Measurements from ENCODE around the gene RPS10. TPM values are rescaled to one million over a fixed set of nuclear protein-coding genes. Genes with fewer than 3 reads are reported as not detected.

Gene RPS10
- total RNA-seq, 1 donor from 2014 or later = 1,026 TPM

DNA sequence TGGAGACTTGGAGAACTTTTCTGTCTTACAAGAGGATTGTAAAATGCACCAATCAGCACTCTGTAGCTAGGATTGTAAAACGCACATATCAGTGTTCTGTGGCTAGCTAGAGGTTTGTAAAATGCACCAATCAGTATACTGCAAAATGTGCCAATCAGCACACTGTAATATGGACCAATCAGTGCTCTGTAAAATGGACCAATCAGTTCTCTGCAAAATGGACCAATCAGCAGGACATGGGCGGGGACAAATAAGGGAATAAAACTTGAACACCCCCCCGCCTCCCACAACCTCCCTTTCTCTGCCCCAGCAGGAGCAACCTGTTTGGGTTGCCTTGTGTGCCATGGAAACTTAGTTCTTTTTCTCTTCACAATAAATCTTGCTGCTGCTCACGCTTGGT lies 12.8 kb upstream of the RPS10 start:
- H3K9me3 Mint-ChIP-seq (ENCODE audit: unreplicated experiment) = peaks cover 6% of the 10 kb centered on the region
- H3K4me3 Mint-ChIP-seq (ENCODE audit: unreplicated experiment) = no peak overlapping the region
- no peaks in the 10 kb centered on the region for H3K4me1 Mint-ChIP-seq (ENCODE audit: unreplicated experiment)
- H3K27ac Mint-ChIP-seq (ENCODE audit: unreplicated experiment) = no peak overlapping the region
- H3K27me3 Mint-ChIP-seq (ENCODE audit: unreplicated experiment) = no peaks in the 10 kb centered on the region
- TF ChIP-seq CTCF (IDR thresholded peaks at IDR 0.05) = no peak
- peaks cover 3% of the 10 kb centered on the region for H3K36me3 Mint-ChIP-seq (ENCODE audit: unreplicated experiment)
- no peak for DNase-seq (ENCODE audit: extremely low spot score, unreplicated experiment)

DNA sequence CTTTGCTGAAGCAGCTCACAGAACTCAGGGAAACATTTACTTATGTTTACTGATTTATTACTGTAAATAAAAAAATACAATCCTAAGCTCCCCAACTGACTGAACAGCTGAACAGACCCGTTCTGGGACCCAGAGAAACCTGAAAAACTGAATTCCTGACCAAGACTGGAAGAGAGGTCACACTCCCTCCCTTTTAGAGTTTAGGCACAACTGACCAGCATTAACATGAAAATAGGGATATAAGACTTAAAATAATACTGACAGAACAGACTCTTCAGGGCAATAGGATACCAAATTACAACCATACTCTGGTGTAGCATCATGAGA lies 11.7 kb upstream of the RPS10 start:
- H3K4me1 Mint-ChIP-seq (ENCODE audit: unreplicated experiment) = no peaks in the 10 kb centered on the region
- peaks cover 3% of the 10 kb centered on the region for H3K36me3 Mint-ChIP-seq (ENCODE audit: unreplicated experiment)
- H3K9me3 Mint-ChIP-seq (ENCODE audit: unreplicated experiment) = peaks cover 6% of the 10 kb centered on the region
- H3K27me3 Mint-ChIP-seq (ENCODE audit: unreplicated experiment) = peaks cover 6% of the 10 kb centered on the region
- TF ChIP-seq CTCF (IDR thresholded peaks at IDR 0.05) = no peak
- no peak for DNase-seq (ENCODE audit: extremely low spot score, unreplicated experiment)
- H3K4me3 Mint-ChIP-seq (ENCODE audit: unreplicated experiment) = no peak overlapping the region
- no peak overlapping the region for H3K27ac Mint-ChIP-seq (ENCODE audit: unreplicated experiment)

DNA sequence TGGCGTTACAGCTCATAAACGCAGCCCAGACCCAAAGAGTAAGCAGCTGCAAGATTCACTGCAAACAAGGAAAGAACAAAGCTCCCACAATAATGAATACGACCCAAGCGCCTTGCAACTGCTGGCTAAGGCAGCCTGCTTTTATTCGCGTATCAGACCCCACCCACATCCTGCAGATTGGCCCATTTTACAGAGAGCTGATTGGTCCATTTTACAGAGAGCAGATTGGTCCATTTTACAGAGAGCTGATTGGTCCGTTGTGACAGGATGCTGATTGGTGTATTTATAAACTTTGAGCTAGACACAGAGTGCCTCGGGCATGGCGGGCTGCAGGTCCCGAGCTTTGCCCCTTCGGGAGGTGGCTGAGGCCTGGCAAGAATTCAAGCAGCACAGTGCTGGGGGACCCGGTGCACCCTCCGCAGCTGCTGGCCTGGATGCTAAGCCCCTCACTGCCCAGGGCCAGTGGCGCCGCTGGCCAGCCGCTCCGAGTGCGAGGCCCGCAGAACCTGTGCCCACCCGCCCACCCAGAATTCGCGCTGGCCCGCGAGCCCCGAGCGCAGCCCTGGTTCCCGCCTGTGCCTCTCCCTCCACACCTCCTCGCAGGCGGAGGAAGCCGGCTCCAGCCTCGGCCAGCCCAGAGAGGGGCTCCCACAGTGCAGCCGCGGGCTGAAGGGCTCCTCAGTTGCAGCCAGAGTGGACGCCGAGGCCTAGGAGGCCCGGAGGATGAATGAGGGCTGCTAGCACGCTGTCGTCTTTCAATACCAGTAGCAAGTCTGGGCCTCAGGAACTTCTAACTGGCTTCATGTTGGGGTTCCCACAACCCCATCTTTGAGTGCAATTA lies 11.2 kb upstream of the RPS10 start:
- no peaks in the 10 kb centered on the region for H3K4me1 Mint-ChIP-seq (ENCODE audit: unreplicated experiment)
- TF ChIP-seq CTCF (IDR thresholded peaks at IDR 0.05) = no peak
- H3K36me3 Mint-ChIP-seq (ENCODE audit: unreplicated experiment) = peaks cover 3% of the 10 kb centered on the region
- no peak for DNase-seq (ENCODE audit: extremely low spot score, unreplicated experiment)
- H3K9me3 Mint-ChIP-seq (ENCODE audit: unreplicated experiment) = peaks cover 6% of the 10 kb centered on the region
- peaks cover 6% of the 10 kb centered on the region for H3K27me3 Mint-ChIP-seq (ENCODE audit: unreplicated experiment)
- H3K27ac Mint-ChIP-seq (ENCODE audit: unreplicated experiment) = no peak overlapping the region
- H3K4me3 Mint-ChIP-seq (ENCODE audit: unreplicated experiment) = no peak overlapping the region

DNA sequence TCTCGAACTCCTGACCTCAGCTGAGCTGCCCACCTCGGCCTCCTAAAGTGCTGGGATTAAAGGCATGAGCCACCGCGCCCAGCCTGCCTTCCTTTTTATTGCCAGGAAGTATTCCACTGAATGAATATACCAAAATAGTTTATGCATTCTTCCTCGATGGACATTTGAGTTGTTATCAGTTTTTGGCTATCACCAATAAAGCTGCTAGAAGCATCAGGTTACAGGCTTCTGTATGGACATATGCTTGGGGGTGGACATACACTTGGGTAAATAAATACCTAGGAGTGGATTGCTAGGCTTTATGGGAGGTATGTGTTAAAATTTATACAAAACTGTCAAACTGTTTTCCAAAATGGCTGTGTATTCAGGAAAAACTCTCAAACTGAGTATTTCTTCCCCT lies 10.0 kb upstream of the RPS10 start:
- H3K27me3 Mint-ChIP-seq (ENCODE audit: unreplicated experiment) = peaks cover 6% of the 10 kb centered on the region
- H3K4me1 Mint-ChIP-seq (ENCODE audit: unreplicated experiment) = no peaks in the 10 kb centered on the region
- DNase-seq (ENCODE audit: extremely low spot score, unreplicated experiment) = no peak
- no peak overlapping the region for H3K4me3 Mint-ChIP-seq (ENCODE audit: unreplicated experiment)
- no peak overlapping the region for H3K27ac Mint-ChIP-seq (ENCODE audit: unreplicated experiment)
- H3K9me3 Mint-ChIP-seq (ENCODE audit: unreplicated experiment) = peaks cover 6% of the 10 kb centered on the region
- TF ChIP-seq CTCF (IDR thresholded peaks at IDR 0.05) = no peak
- H3K36me3 Mint-ChIP-seq (ENCODE audit: unreplicated experiment) = peaks cover 3% of the 10 kb centered on the region

DNA sequence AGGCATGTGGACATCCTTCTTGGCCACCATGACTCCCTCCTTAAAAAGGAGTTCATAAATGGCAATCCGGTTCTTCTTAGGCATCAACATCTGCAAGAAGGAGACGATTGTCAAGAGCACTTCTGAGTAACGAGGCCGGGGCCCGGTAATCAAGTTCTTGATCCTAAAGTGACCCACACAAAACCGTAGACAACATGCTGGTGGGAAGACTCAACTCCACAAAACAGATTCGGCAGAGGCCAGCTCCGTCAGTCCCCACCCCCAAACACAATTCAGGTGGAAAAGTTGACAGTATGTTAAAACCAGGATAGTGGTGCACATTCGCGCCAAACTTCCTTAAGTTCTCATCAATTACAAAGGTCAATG lies 754 bp downstream of the RPS10 start:
- no peak for DNase-seq (ENCODE audit: extremely low spot score, unreplicated experiment)
- Mint-ChIP-seq H3K27me3 (ENCODE audit: unreplicated experiment) (peaks cover 4% of the 10 kb centered on the region), H3K36me3 (ENCODE audit: unreplicated experiment) (peaks cover 20% of the 10 kb centered on the region)

More for the DNA sequence above, 754 bp downstream of the RPS10 start:
- H3K9me3 Mint-ChIP-seq (ENCODE audit: unreplicated experiment) = no peaks in the 10 kb centered on the region
- H3K4me1 Mint-ChIP-seq (ENCODE audit: unreplicated experiment) = peaks cover 15% of the 10 kb centered on the region
- H3K27ac Mint-ChIP-seq (ENCODE audit: unreplicated experiment) = peak overlapping the region; percentile 99
- peak overlapping the region; percentile 98 for H3K4me3 Mint-ChIP-seq (ENCODE audit: unreplicated experiment)
- TF ChIP-seq CTCF (IDR thresholded peaks at IDR 0.05) = no peak

All from osteocyte (in vitro differentiated cells).